Nephron (organoid): ENCODE measurements around the gene STRN4.

Source experiments
- H3K27ac Mint-ChIP-seq, 3 experiments: 2 replicates each; pipeline ENCODE4 v1.8.0; 2020; ENCODE audit warnings: mixed read lengths in 3 of 3, mild to moderate bottlenecking in 2 of 3, moderate library complexity in 1 of 3
- H3K27me3 Mint-ChIP-seq: 2 replicates; pipeline ENCODE4 v1.8.0; 2021; ENCODE audit warnings: low read depth, mild to moderate bottlenecking, moderate library complexity, mixed read lengths
- H3K36me3 Mint-ChIP-seq: 2 replicates; pipeline ENCODE4 v1.8.0; 2020; ENCODE audit warnings: low read depth, mixed read lengths
- H3K4me1 Mint-ChIP-seq: 2 replicates; pipeline ENCODE4 v1.8.0; 2020; ENCODE audit warnings: mixed read lengths
- H3K4me3 Mint-ChIP-seq, 3 experiments: 2 replicates each; pipeline ENCODE4 v1.8.0; 2020; ENCODE audit warnings: mild to moderate bottlenecking in 3 of 3, mixed read lengths in 3 of 3, moderate library complexity in 2 of 3
- H3K9me3 Mint-ChIP-seq: 2 replicates; pipeline ENCODE4 v1.8.0; 2020; ENCODE audit warnings: mixed read lengths
- TF ChIP-seq, protein P1 (sequence below), 3 experiments: fragments of 200-600 bp; sonication (generic); IDR thresholded peaks; one replicate each; pipeline ENCODE4 v1.5.0; 2021; ENCODE audit warnings: antibody characterized with exemption in 3 of 3; ENCODE audit not compliant: unreplicated experiment in 3 of 3

STRN4 gene

DNA sequence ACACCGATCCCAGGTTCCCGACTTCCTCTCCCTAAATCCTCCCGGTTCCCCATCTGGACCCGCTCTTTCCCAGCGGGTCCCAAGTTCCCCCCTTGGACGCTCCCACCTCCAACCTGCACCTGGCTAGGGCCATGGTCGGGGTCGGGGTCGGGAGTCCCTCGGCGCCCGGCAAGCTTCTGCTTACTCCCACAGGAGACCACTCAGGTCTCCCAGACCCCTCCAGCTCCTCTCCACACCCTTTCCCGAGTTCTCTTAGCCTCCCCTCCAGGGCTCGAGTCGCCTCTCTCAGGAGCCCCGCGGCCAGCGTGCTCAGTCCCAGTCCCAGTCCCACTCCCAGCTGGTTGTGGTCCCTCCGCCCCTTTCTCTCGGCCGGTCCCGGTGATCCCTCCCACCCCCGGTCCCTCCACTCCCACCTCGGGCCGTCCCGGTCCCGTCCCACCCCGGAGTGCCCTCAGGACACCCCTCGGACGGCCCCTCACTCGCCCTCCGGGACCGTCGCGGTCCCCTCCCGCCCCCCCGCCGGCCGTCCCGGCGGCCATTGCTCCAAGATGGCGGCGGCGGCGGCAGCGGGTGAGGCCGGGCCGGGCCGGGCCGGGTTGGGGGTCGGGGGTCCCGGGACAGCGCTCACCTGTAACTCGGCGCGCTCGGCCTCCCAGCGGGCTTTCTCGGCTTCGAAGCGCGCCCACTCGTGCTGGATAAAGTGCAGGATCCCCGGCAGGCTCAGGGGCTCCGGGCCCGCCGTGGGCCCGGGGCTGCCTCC, 549 bp downstream of the STRN4 start, which contains the start of gene FKRP:
Gene FKRP, plus strand, starts transcription at position 537 of the 760 bp plus-strand sequence. CDS start 9,394 bp downstream, outside the sequence.
- Mint-ChIP-seq H3K27me3 (no peaks in the 10 kb centered on the region), H3K9me3 (no peaks in the 10 kb centered on the region)

DNA sequence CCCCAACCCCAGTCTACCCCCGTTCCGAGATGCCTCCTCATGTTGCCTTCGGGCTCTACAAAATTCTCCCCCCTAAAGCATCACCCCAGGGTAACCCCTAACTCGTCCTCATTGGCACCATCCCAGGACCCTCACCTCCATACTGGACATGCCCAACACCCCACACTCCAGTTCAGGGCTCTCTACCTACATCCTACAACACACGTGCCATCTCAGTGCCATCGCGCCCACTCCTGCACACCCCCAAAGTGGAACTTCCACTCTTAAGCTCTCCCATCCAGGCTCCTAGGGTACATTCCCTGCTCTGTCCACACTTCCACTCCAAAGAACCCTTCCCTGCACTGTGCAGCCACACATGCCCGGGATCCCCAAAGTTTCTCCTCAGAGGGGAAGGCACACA, 1.2 kb downstream of the STRN4 start:
- H3K4me3 Mint-ChIP-seq, result peak overlapping the region; percentile 96 to 99 (median 98)
- TF ChIP-seq, protein P1, sequence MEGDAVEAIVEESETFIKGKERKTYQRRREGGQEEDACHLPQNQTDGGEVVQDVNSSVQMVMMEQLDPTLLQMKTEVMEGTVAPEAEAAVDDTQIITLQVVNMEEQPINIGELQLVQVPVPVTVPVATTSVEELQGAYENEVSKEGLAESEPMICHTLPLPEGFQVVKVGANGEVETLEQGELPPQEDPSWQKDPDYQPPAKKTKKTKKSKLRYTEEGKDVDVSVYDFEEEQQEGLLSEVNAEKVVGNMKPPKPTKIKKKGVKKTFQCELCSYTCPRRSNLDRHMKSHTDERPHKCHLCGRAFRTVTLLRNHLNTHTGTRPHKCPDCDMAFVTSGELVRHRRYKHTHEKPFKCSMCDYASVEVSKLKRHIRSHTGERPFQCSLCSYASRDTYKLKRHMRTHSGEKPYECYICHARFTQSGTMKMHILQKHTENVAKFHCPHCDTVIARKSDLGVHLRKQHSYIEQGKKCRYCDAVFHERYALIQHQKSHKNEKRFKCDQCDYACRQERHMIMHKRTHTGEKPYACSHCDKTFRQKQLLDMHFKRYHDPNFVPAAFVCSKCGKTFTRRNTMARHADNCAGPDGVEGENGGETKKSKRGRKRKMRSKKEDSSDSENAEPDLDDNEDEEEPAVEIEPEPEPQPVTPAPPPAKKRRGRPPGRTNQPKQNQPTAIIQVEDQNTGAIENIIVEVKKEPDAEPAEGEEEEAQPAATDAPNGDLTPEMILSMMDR (IDR thresholded peaks at IDR 0.05; ENCODE audit: unreplicated experiment in 3 of 3), result no peak
- no peaks in the 10 kb centered on the region for H3K27me3 Mint-ChIP-seq
- peaks cover 18% of the 10 kb centered on the region for H3K36me3 Mint-ChIP-seq
- H3K4me1 Mint-ChIP-seq, result peaks cover 50% of the 10 kb centered on the region
- H3K9me3 Mint-ChIP-seq, result no peaks in the 10 kb centered on the region
- H3K27ac Mint-ChIP-seq, result peak overlapping the region; percentile 59 to 91 (median 81)

More for the DNA sequence above, 549 bp downstream of the STRN4 start, which contains the start of gene FKRP:
- TF ChIP-seq, protein P1 (IDR thresholded peaks at IDR 0.05; ENCODE audit: unreplicated experiment in 3 of 3), result no peak
- H3K4me1 Mint-ChIP-seq, result peaks cover 43% of the 10 kb centered on the region
- H3K36me3 Mint-ChIP-seq, result peaks cover 19% of the 10 kb centered on the region
- H3K4me3 Mint-ChIP-seq, result peak within 1 kb of the TSS; percentile 96 to 99 (median 98)
- peak within 1 kb of the TSS; percentile 81 to 91 (median 85) for H3K27ac Mint-ChIP-seq

DNA sequence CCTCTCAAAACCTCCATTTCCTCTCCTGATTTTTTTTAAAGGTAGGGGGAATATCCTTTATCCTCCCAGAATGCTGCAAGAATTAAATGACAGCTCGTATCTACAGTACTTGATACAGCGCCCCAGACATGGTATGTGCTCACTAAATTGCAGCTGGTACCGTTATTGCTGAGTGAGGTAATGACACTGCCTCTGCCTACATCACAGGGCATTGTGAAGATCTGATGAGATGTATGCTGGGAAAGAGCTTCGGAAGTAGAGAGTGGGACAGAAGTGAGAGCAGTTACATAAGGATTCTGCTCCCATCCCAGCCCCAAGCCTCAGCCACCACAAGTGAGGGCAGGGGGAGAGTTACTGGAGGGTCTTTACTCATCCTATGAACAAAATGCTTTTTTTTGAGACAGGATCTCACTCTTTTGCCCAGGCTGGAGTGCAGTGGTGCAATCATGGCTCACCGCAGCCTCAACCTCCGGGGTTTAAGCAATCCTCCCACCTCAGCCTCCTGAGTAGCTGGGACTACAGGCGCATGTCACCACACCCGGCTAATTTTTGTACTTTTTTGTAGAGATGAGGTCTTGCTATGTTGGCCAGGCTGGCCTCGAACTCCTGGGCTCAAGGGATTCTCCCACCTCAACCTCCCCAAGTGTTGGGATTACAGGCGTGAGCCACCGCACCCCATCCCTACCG, 2.1 kb downstream of the STRN4 start:
- H3K4me1 Mint-ChIP-seq, result peaks cover 59% of the 10 kb centered on the region
- H3K27me3 Mint-ChIP-seq, result no peaks in the 10 kb centered on the region
- peaks cover 20% of the 10 kb centered on the region for H3K36me3 Mint-ChIP-seq
- TF ChIP-seq, protein P1 (IDR thresholded peaks at IDR 0.05; ENCODE audit: unreplicated experiment in 3 of 3), result no peak
- peak overlapping the region; percentile 26 to 81 (median 59) for H3K27ac Mint-ChIP-seq
- no peaks in the 10 kb centered on the region for H3K9me3 Mint-ChIP-seq
- H3K4me3 Mint-ChIP-seq, result peak overlapping the region; percentile 96 to 99 (median 98)

DNA sequence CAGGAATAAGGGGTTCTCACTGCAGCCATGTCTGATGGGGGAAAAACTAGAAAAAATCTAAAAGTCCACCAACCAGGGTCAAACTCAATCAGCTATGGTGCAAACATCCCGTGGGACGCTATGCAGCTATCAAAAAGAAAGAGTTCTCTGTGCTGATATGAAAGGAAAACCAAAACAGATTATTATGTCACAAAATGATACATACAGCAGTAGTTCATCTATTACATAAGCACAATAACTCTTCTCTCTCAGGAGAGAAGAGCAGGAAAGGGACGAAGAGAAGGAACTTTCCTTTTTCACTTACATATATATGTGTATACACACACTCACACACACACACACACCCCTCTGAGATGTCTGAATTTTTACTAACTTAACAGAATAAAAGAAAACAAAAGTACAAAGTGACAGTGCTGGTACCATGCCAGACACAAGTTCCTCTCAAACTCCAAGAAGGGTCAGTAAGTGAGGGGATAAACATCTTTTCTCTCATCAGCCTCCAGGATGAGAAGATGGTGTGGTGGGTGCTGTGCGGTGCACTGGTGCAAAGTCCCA, 3.2 kb downstream of the STRN4 start:
- no peaks in the 10 kb centered on the region for H3K27me3 Mint-ChIP-seq
- no peaks in the 10 kb centered on the region for H3K9me3 Mint-ChIP-seq
- H3K4me3 Mint-ChIP-seq, result peak overlapping the region; percentile 63 to 79 (median 68)
- H3K36me3 Mint-ChIP-seq, result peaks cover 17% of the 10 kb centered on the region
- peak overlapping the region in 1 of 3 experiments; percentile 59 for H3K27ac Mint-ChIP-seq
- TF ChIP-seq, protein P1 (IDR thresholded peaks at IDR 0.05; ENCODE audit: unreplicated experiment in 3 of 3), result no peak
- H3K4me1 Mint-ChIP-seq, result peaks cover 62% of the 10 kb centered on the region

DNA sequence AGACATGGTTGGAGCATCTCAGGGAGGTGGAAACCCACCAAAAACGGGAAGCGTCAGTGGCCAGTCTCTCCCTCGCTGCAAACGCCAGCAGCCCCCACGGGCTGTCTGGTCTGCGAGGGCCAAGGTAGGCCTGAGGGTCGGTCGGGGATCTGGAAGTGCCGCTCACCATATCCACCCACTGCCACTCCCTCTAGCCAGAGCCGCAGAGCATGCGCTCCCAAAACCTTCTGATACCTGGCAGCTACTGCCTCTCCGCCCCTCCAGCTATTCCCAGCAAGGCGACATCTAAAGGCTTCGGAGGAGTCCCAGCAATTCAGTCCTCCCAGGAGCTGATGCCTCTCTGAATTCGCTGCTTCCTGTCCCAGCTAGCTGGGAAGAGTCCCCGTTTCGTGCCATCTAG, 4.8 kb downstream of the STRN4 start:
- no peak overlapping the region for H3K27ac Mint-ChIP-seq
- H3K27me3 Mint-ChIP-seq, result no peaks in the 10 kb centered on the region
- peaks cover 69% of the 10 kb centered on the region for H3K4me1 Mint-ChIP-seq
- H3K9me3 Mint-ChIP-seq, result no peaks in the 10 kb centered on the region
- peak overlapping the region in 1 of 3 experiments; percentile 22 for H3K4me3 Mint-ChIP-seq
- TF ChIP-seq, protein P1 (IDR thresholded peaks at IDR 0.05; ENCODE audit: unreplicated experiment in 3 of 3), result no peak
- H3K36me3 Mint-ChIP-seq, result peaks cover 32% of the 10 kb centered on the region
